H9 (cell line): Measurements from ENCODE around the gene MGAT5. TPM values are rescaled to one million over a fixed set of nuclear protein-coding genes. Genes with fewer than 3 reads are reported as not detected.

Source experiments
- DNase-seq: peaks from one replicate; pipeline ENCODE4 v3.0.0-alpha.2; 2017
- H2AFZ ChIP-seq: one replicate; pipeline ENCODE4 v1.6.1; 2013; ENCODE audit warnings: mild to moderate bottlenecking, low read length, control low read depth, moderate library complexity
- H2AK5ac ChIP-seq: 2 replicates; pipeline ENCODE4 v1.6.1; 2013; ENCODE audit warnings: low read length, control low read depth, mixed read lengths; ENCODE audit not compliant: insufficient read length
- H2BK120ac ChIP-seq: one replicate; pipeline ENCODE4 v1.6.1; 2013; ENCODE audit warnings: low read depth, mild to moderate bottlenecking, low read length, control low read depth, inconsistent platforms; ENCODE audit not compliant: poor library complexity, severe bottlenecking
- H2BK12ac ChIP-seq: 2 replicates; pipeline ENCODE4 v1.6.1; 2013; ENCODE audit warnings: low read length, control low read depth, mixed read lengths, low read depth; ENCODE audit not compliant: insufficient read length
- H2BK15ac ChIP-seq: 2 replicates; pipeline ENCODE4 v1.6.1; 2013; ENCODE audit warnings: low read depth, low read length, control low read depth
- H2BK20ac ChIP-seq: one replicate; pipeline ENCODE4 v1.6.1; 2013; ENCODE audit warnings: low read depth, mild to moderate bottlenecking, low read length, control low read depth, inconsistent platforms; ENCODE audit not compliant: poor library complexity, severe bottlenecking
- H2BK5ac ChIP-seq: 2 replicates; pipeline ENCODE4 v1.6.1; 2013; ENCODE audit warnings: low read length, control low read depth, mixed read lengths; ENCODE audit not compliant: insufficient read length
- H3K14ac ChIP-seq: 2 replicates; pipeline ENCODE4 v1.6.1; 2013; ENCODE audit warnings: low read length, control low read depth; ENCODE audit not compliant: insufficient read depth
- H3K18ac ChIP-seq: 2 replicates; pipeline ENCODE4 v1.6.1; 2013; ENCODE audit warnings: low read depth, mild to moderate bottlenecking, mixed read lengths, low read length, control low read depth; ENCODE audit not compliant: insufficient read length
- H3K23ac ChIP-seq: 2 replicates; pipeline ENCODE4 v1.6.1; 2013; ENCODE audit warnings: low read length, control low read depth, mixed read lengths, low read depth; ENCODE audit not compliant: insufficient read length
- H3K23me2 ChIP-seq: 2 replicates; pipeline ENCODE4 v1.6.1; 2013; ENCODE audit warnings: low read depth, mild to moderate bottlenecking, mixed read lengths, low read length, control low read depth; ENCODE audit not compliant: insufficient read length, poor library complexity, severe bottlenecking
- H3K27ac ChIP-seq: 2 replicates; pipeline ENCODE4 v1.5.1; 2013; ENCODE audit warnings: low read length, control low read depth, mixed read lengths, low read depth; ENCODE audit not compliant: insufficient read length
- H3K27me3 ChIP-seq: 2 replicates; pipeline ENCODE4 v1.6.1; 2013; ENCODE audit warnings: low read length, control low read depth, inconsistent platforms; ENCODE audit not compliant: insufficient read depth
- H3K4ac ChIP-seq: 2 replicates; pipeline ENCODE4 v1.6.1; 2013; ENCODE audit warnings: low read depth, mild to moderate bottlenecking, control low read depth, inconsistent platforms, low read length, moderate library complexity
- H3K4me1 ChIP-seq: 2 replicates; pipeline ENCODE4 v1.6.1; 2013; ENCODE audit warnings: low read length, control low read depth, inconsistent platforms; ENCODE audit not compliant: insufficient read depth
- H3K4me2 ChIP-seq: 2 replicates; pipeline ENCODE4 v1.6.1; 2013; ENCODE audit warnings: low read length, control low read depth, mixed read lengths; ENCODE audit not compliant: insufficient read length, insufficient read depth
- H3K56ac ChIP-seq: 2 replicates; pipeline ENCODE4 v1.6.1; 2013; ENCODE audit warnings: low read depth, mild to moderate bottlenecking, mixed read lengths, low read length, control low read depth; ENCODE audit not compliant: insufficient read length
- H3K79me1 ChIP-seq: 2 replicates; pipeline ENCODE4 v1.6.1; 2013; ENCODE audit warnings: low read depth, mild to moderate bottlenecking, moderate library complexity, low read length, control low read depth, inconsistent platforms; ENCODE audit not compliant: insufficient read depth, poor library complexity, severe bottlenecking
- H3K79me2 ChIP-seq: 2 replicates; pipeline ENCODE4 v1.6.1; 2013; ENCODE audit warnings: low read length, control low read depth, inconsistent platforms; ENCODE audit not compliant: insufficient read depth
- H3K9ac ChIP-seq: 2 replicates; pipeline ENCODE4 v1.6.1; 2013; ENCODE audit warnings: low read length, control low read depth, mixed read lengths; ENCODE audit not compliant: insufficient read length; ENCODE audit errors: extremely low read depth
- H3K9me3 ChIP-seq: one replicate; pipeline ENCODE4 v1.6.1; 2013; ENCODE audit warnings: low read depth, low read length, inconsistent platforms; ENCODE audit not compliant: control insufficient read depth
- H3T11ph ChIP-seq: one replicate; pipeline ENCODE4 v1.6.1; 2013; ENCODE audit warnings: mild to moderate bottlenecking, low read length, control low read depth, inconsistent platforms
- H4K20me1 ChIP-seq: one replicate; pipeline ENCODE4 v1.6.1; 2013; ENCODE audit not compliant: control insufficient read depth, insufficient read length, insufficient read depth
- H4K5ac ChIP-seq: 2 replicates; pipeline ENCODE4 v1.6.1; 2013; ENCODE audit warnings: low read depth, mild to moderate bottlenecking, mixed read lengths, low read length, control low read depth; ENCODE audit not compliant: insufficient read length
- H4K8ac ChIP-seq: replicated peaks from 2 replicates; pipeline ENCODE4 v1.6.1; 2013; ENCODE audit warnings: low read length, control low read depth, mixed read lengths, low read depth; ENCODE audit not compliant: insufficient read length
- H4K91ac ChIP-seq: 2 replicates; pipeline ENCODE4 v1.6.1; 2013; ENCODE audit warnings: low read depth, mild to moderate bottlenecking, moderate library complexity, mixed read lengths, low read length, control low read depth; ENCODE audit not compliant: insufficient read length
- H3K27ac Mint-ChIP-seq, 3 experiments: 2 replicates in 2 of 3; 3 replicates in 1 of 3; pipeline ENCODE4 v1.8.0; 2020 to 2021; ENCODE audit warnings: mixed read lengths in 3 of 3, mild to moderate bottlenecking in 1 of 3, moderate library complexity in 1 of 3
- H3K27me3 Mint-ChIP-seq: 2 replicates; pipeline ENCODE4 v1.8.0; 2021; ENCODE audit warnings: low read depth, mild to moderate bottlenecking, moderate library complexity, mixed read lengths
- H3K36me3 Mint-ChIP-seq, 3 experiments: 2 replicates in 2 of 3; 3 replicates in 1 of 3; pipeline ENCODE4 v1.8.0; 2020 to 2021; ENCODE audit warnings: low read depth in 3 of 3, mixed read lengths in 3 of 3; ENCODE audit not compliant: insufficient read depth in 1 of 3
- H3K4me1 Mint-ChIP-seq, 2 experiments: 2 replicates each; pipeline ENCODE4 v1.8.0; 2020; ENCODE audit warnings: mixed read lengths in 2 of 2
- H3K4me3 Mint-ChIP-seq, 2 experiments: 2 replicates in 1 of 2; 3 replicates in 1 of 2; pipeline ENCODE4 v1.8.0; 2020 to 2021; ENCODE audit warnings: mild to moderate bottlenecking in 2 of 2, mixed read lengths in 2 of 2, moderate library complexity in 1 of 2
- H3K9me3 Mint-ChIP-seq, 2 experiments: 2 replicates in 1 of 2; 3 replicates in 1 of 2; pipeline ENCODE4 v1.8.0; 2020; ENCODE audit warnings: mild to moderate bottlenecking in 2 of 2, mixed read lengths in 2 of 2, moderate library complexity in 1 of 2
- CTCF ChIP-seq: fragments of 200-600 bp; sonication (generic); conservative IDR thresholded peaks from 3 replicates; pipeline ENCODE4 v1.8.0; 2021; ENCODE audit warnings: antibody characterized with exemption, mild to moderate bottlenecking
- WGBS: extraction: QIAGEN DNeasy Blood & Tissue Kit; methylation state at CpG from one replicate; pipeline ENCODE4 v1.1.7; 2013; ENCODE audit warnings: missing lambda C conversion rate, low lambda C conversion rate, mixed read lengths; ENCODE audit not compliant: insufficient read length; ENCODE audit errors: extremely low coverage; 5-methylcytosine and 5-hydroxymethylcytosine counted together
- total RNA-seq: library from RNA; stranded (reverse); gene quantifications from 2 replicates; pipeline ENCODE4 v1.2.1, GENCODE V29; 2021

Gene MGAT5
- total RNA-seq, 1 experiment from 2014 or later = 25.7 TPM

- Histone ChIP-seq H2AFZ (no peak overlapping the region), H3K14ac (no peak overlapping the region), H3K27me3 (no peaks in the 10 kb centered on the region), H3K4me1 (peaks cover 3% of the 10 kb centered on the region; the same call in 1 of the 2 replicates), H3K56ac (no peak overlapping the region), H4K91ac (no peak overlapping the region), H2BK15ac (no peak overlapping the region), H2BK5ac (no peak overlapping the region), H2BK12ac (no peak overlapping the region), H4K8ac (no peak overlapping the region), H3K27ac (no peak overlapping the region), H3K4ac (no peak overlapping the region), H3K9me3 (no peaks in the 10 kb centered on the region), H2AK5ac (no peak overlapping the region), H2BK120ac (no peak overlapping the region), H4K5ac (no peak overlapping the region), H3K79me1 (no peaks in the 10 kb centered on the region), H3K18ac (no peak overlapping the region), H3K4me2 (no peak overlapping the region), H4K20me1 (no peaks in the 10 kb centered on the region), H3K23me2 (no peaks in the 10 kb centered on the region), H3K23ac (no peak overlapping the region), H3K9ac (no peak overlapping the region), H3K79me2 (no peaks in the 10 kb centered on the region), H3T11ph (no peak overlapping the region), H2BK20ac (no peak overlapping the region)
- Mint-ChIP-seq H3K4me3 (no peak overlapping the region), H3K9me3 (peaks cover 2 to 3% of the 10 kb centered on the region in 2 experiments; a peak in 3 of 5 replicates), H3K27ac (peak overlapping the region in 1 of 3 experiments; percentile 54; a peak in 1 of 7 replicates), H3K4me1 (peaks cover 32 to 35% of the 10 kb centered on the region in 2 experiments), H3K36me3 (peaks cover 0 to 4% (median 4%) of the 10 kb centered on the region in 3 experiments; a peak in 3 of 7 replicates), H3K27me3 (no peaks in the 10 kb centered on the region)
- DNase-seq = no peak
- TF ChIP-seq CTCF = no peak
- WGBS = no CpG with 5 or more reads among the region's 2 CpGs
These were observed 52.6 kb downstream of the MGAT5 start for GRCh38 chr2:134306521-134306920.
